Measurements from ENCODE around the gene ASB2. TPM values are rescaled to one million over a fixed set of nuclear protein-coding genes. Genes with fewer than 3 reads are reported as not detected.

Gene ASB2
- total RNA-seq, 1 donor from 2014 or later: 1.2 TPM

- Mint-ChIP-seq H3K27ac (no peak overlapping the region), H3K9me3 (no peaks in the 10 kb centered on the region), H3K36me3 (no peaks in the 10 kb centered on the region), H3K4me1 (peaks cover 10% of the 10 kb centered on the region), H3K27me3 (ENCODE audit: low read depth) (no peaks in the 10 kb centered on the region), H3K4me3 (no peak overlapping the region)
- DNase-seq (ENCODE audit: low spot score in 2 of 2, unreplicated experiment in 2 of 2): no peak
- no peak for TF ChIP-seq CTCF (IDR thresholded peaks at IDR 0.05; ENCODE audit: unreplicated experiment)
These were observed 12.1 kb downstream of the ASB2 start for GRCh38 chr14:93964281-93964680.

GRCh38 chr14:93963692-93964091 lies 12.7 kb downstream of the ASB2 start:
- no peak for TF ChIP-seq CTCF (IDR thresholded peaks at IDR 0.05; ENCODE audit: unreplicated experiment)
- no peaks in the 10 kb centered on the region for H3K27me3 Mint-ChIP-seq (ENCODE audit: low read depth)

GRCh38 chr14:93962701-93963601 lies 13.4 kb downstream of the ASB2 start:
- H3K4me1 Mint-ChIP-seq: peaks cover 16% of the 10 kb centered on the region
- no peaks in the 10 kb centered on the region for H3K27me3 Mint-ChIP-seq (ENCODE audit: low read depth)
- no peak overlapping the region for H3K27ac Mint-ChIP-seq
- no peak for DNase-seq (ENCODE audit: low spot score in 2 of 2, unreplicated experiment in 2 of 2)
- no peak overlapping the region for H3K4me3 Mint-ChIP-seq
- TF ChIP-seq CTCF (IDR thresholded peaks at IDR 0.05; ENCODE audit: unreplicated experiment): no peak
- H3K36me3 Mint-ChIP-seq: no peaks in the 10 kb centered on the region
- no peaks in the 10 kb centered on the region for H3K9me3 Mint-ChIP-seq

More at GRCh38 chr14:93963692-93964091, 12.7 kb downstream of the ASB2 start:
- DNase-seq (ENCODE audit: low spot score in 2 of 2, unreplicated experiment in 2 of 2): no peak
- Mint-ChIP-seq H3K27ac (no peak overlapping the region), H3K9me3 (no peaks in the 10 kb centered on the region), H3K4me1 (peaks cover 16% of the 10 kb centered on the region), H3K36me3 (no peaks in the 10 kb centered on the region), H3K4me3 (no peak overlapping the region)

- no peak for DNase-seq (ENCODE audit: low spot score in 2 of 2, unreplicated experiment in 2 of 2)
- no peak for TF ChIP-seq CTCF (IDR thresholded peaks at IDR 0.05; ENCODE audit: unreplicated experiment)
- Mint-ChIP-seq H3K4me1 (peaks cover 19% of the 10 kb centered on the region), H3K9me3 (no peaks in the 10 kb centered on the region), H3K27ac (no peak overlapping the region), H3K4me3 (no peak overlapping the region), H3K27me3 (ENCODE audit: low read depth) (no peaks in the 10 kb centered on the region), H3K36me3 (no peaks in the 10 kb centered on the region)
These were observed 14.8 kb downstream of the ASB2 start for GRCh38 chr14:93961620-93962019.

- Mint-ChIP-seq H3K27ac (no peak overlapping the region), H3K36me3 (no peaks in the 10 kb centered on the region), H3K4me3 (no peak overlapping the region), H3K27me3 (ENCODE audit: low read depth) (no peaks in the 10 kb centered on the region), H3K9me3 (no peaks in the 10 kb centered on the region), H3K4me1 (peaks cover 20% of the 10 kb centered on the region)
- no peak for DNase-seq (ENCODE audit: low spot score in 2 of 2, unreplicated experiment in 2 of 2)
- TF ChIP-seq CTCF (IDR thresholded peaks at IDR 0.05; ENCODE audit: unreplicated experiment): no peak
These were observed 15.5 kb downstream of the ASB2 start for GRCh38 chr14:93960774-93961438.
